Adipocyte (in vitro differentiated cells): ENCODE measurements around the gene DGKI.

Experiments used
- DNase-seq: peaks from one replicate; pipeline ENCODE4 v3.0.0-alpha.2; 2015; ENCODE audit warnings: low read depth
- H3K27me3 ChIP-seq: replicated peaks from 2 replicates; pipeline ENCODE4 v1.7.0; 2013; ENCODE audit warnings: mild to moderate bottlenecking, low read length, moderate library complexity; ENCODE audit not compliant: control insufficient read depth, insufficient read depth
- H3K36me3 ChIP-seq: 2 replicates; pipeline ENCODE4 v1.7.0; 2013; ENCODE audit warnings: low read length, mild to moderate bottlenecking, moderate library complexity; ENCODE audit not compliant: control insufficient read depth, insufficient read depth, severe bottlenecking
- H3K4me1 ChIP-seq: 2 replicates; pipeline ENCODE4 v1.7.0; 2013; ENCODE audit warnings: mild to moderate bottlenecking, low read length, moderate library complexity; ENCODE audit not compliant: control insufficient read depth, insufficient read depth
- H3K4me3 ChIP-seq: 2 replicates; pipeline ENCODE4 v1.7.0; 2013; ENCODE audit warnings: mild to moderate bottlenecking, low read length, moderate library complexity
- H3K9ac ChIP-seq: 2 replicates; pipeline ENCODE4 v1.7.0; 2013; ENCODE audit warnings: mild to moderate bottlenecking, low read length, moderate library complexity
- H3K9me3 ChIP-seq: 2 replicates; pipeline ENCODE4 v1.7.0; 2013; ENCODE audit warnings: mild to moderate bottlenecking, low read length, moderate library complexity; ENCODE audit not compliant: control insufficient read depth

The DGKI gene

DNA sequence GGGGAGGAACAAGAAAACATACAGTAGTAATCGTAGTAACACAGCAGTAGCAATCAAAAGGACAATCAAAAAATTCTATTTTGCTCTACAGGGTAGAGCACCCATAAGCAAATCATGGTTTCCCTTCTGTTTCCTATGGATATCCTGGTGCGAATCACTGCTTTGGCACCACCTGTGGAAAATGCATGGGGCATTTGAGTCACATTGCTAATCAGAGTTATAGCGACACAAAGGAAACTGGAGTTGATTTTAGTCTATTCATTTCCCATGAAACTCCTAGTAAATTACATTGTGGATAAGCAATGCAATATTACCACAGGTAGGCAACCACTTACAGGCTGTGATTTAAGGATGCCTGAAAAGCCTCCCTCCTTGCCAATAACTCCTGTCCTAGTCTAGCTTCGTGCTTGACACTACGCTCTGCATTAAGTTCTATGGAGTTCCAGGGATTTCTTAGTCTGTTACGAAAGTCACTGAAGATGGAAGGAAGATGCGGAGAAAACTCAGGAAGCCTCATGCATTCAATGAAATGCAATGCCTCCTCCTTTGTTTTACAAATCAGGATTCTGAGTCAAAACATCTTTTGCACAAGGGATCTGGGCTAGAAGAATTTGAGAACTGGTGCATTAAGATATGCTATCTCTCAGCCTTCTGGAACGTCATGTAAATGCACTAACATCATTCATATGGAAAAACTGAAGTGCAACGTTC lies 188.4 kb downstream of the DGKI start:
- H3K9ac ChIP-seq, result peak overlapping the region; percentile 75
- H3K36me3 ChIP-seq, result peaks cover 4% of the 10 kb centered on the region
- H3K27me3 ChIP-seq, result no peaks in the 10 kb centered on the region
- no peak overlapping the region for H3K4me3 ChIP-seq
- H3K9me3 ChIP-seq, result no peaks in the 10 kb centered on the region
- H3K4me1 ChIP-seq, result peaks cover 27% of the 10 kb centered on the region
- DNase-seq, result no peak

GRCh38 chr7:137657476-137658189 lies 189.1 kb downstream of the DGKI start:
- H3K9me3 ChIP-seq, result no peaks in the 10 kb centered on the region
- no peak overlapping the region for H3K4me3 ChIP-seq
- peaks cover 33% of the 10 kb centered on the region for H3K4me1 ChIP-seq
- H3K36me3 ChIP-seq, result peaks cover 7% of the 10 kb centered on the region
- H3K9ac ChIP-seq, result peak overlapping the region; percentile 75
- no peaks in the 10 kb centered on the region for H3K27me3 ChIP-seq
- DNase-seq, result no peak

DNA sequence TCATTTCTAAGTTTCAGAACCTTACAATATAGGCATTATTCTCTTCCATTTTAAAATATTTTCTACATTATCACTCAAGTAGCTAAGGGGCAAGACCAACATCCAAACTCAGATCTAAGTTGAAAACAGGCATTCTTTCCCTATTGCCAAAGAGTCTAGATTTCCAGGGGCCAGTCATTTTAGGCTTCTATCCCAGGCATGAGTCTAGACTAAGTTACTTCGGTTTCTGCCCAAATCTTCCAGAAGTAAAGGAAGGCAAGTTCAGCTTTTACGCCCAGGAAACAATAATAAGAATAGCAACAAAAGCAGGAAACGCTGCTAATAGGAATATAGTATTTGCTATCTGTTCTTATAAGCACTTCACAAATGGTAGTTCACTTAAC lies 189.9 kb downstream of the DGKI start:
- H3K27me3 ChIP-seq, result no peaks in the 10 kb centered on the region
- H3K4me1 ChIP-seq, result peaks cover 37% of the 10 kb centered on the region
- peak overlapping the region; percentile 75 for H3K9ac ChIP-seq
- peaks cover 7% of the 10 kb centered on the region for H3K36me3 ChIP-seq
- peak; percentile 15 for DNase-seq
- no peaks in the 10 kb centered on the region for H3K9me3 ChIP-seq
- peak overlapping the region; percentile 28 for H3K4me3 ChIP-seq

DNA sequence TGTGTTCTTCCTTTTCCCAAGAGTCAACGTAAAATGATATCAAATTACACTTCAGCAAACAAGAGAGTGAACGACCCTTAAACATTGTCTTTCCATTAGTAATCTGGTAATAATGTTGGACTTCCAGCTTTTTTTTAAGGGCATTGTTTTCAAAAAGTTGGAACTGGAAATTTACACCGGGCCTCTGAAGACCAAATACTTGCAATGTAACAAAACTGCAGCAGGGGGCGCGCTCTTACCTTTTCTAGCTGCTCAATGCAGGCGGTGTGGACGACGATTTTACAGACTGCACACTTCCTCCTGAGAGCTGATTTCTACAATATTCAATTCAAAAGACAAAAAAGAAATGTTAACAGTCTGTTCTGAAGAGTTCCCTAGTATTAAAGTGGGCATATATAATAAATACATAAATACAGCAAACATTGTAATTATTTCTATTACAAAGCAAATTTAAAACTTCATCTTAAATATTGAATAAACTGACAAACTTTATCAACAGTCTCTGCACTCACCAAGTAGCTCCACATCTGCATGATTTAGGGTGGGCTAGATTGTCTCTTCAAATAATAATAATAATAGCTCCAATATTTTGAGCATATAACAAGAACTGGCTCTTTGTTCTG lies 190.4 kb downstream of the DGKI start:
- Histone ChIP-seq H3K36me3 (peaks cover 7% of the 10 kb centered on the region), H3K4me3 (peak overlapping the region; percentile 28), H3K27me3 (no peaks in the 10 kb centered on the region), H3K4me1 (peaks cover 37% of the 10 kb centered on the region), H3K9ac (peak overlapping the region; percentile 75), H3K9me3 (no peaks in the 10 kb centered on the region)
- peak; percentile 95 for DNase-seq

GRCh38 chr7:137655804-137656203 lies 191.0 kb downstream of the DGKI start:
- Histone ChIP-seq H3K4me1 (peaks cover 37% of the 10 kb centered on the region), H3K4me3 (no peak overlapping the region), H3K9me3 (no peaks in the 10 kb centered on the region), H3K27me3 (no peaks in the 10 kb centered on the region), H3K36me3 (peaks cover 7% of the 10 kb centered on the region), H3K9ac (peak overlapping the region; percentile 75)
- DNase-seq, result no peak

- peaks cover 7% of the 10 kb centered on the region for H3K36me3 ChIP-seq
- H3K27me3 ChIP-seq, result no peaks in the 10 kb centered on the region
- no peak overlapping the region for H3K9ac ChIP-seq
- DNase-seq, result peak; percentile 44
- peaks cover 33% of the 10 kb centered on the region for H3K4me1 ChIP-seq
- no peak overlapping the region for H3K4me3 ChIP-seq
- no peaks in the 10 kb centered on the region for H3K9me3 ChIP-seq
These were observed 194.1 kb downstream of the DGKI start for GRCh38 chr7:137652721-137653120.

GRCh38 chr7:137647905-137648565 lies 198.7 kb downstream of the DGKI start:
- no peak for DNase-seq
- no peaks in the 10 kb centered on the region for H3K27me3 ChIP-seq
- no peak overlapping the region for H3K9ac ChIP-seq
- peaks cover 11% of the 10 kb centered on the region for H3K36me3 ChIP-seq
- H3K4me3 ChIP-seq, result no peak overlapping the region
- H3K9me3 ChIP-seq, result no peaks in the 10 kb centered on the region
- peaks cover 8% of the 10 kb centered on the region for H3K4me1 ChIP-seq

DNA sequence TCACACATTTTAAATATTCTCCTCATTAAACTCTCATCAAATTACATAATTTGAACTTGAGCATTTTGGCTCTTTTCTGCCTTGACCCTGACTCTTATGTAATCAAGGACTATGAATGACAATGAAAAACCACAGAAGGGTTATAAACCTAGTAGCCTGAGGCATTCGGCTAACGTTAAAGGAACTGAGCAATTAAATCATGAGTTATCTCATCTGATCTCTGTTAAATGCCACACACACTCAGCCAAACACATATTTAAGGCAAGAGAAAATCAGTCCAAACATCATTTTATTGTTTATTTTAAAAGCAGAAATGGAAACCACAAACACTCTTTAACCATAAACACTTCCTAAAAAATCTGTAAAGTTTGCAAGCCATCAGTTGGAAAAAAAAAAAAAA lies 204.3 kb downstream of the DGKI start:
- Histone ChIP-seq H3K9ac (no peak overlapping the region), H3K27me3 (no peaks in the 10 kb centered on the region), H3K9me3 (no peaks in the 10 kb centered on the region), H3K4me3 (no peak overlapping the region), H3K4me1 (no peaks in the 10 kb centered on the region), H3K36me3 (peaks cover 11% of the 10 kb centered on the region)
- DNase-seq, result peak; percentile 15

- DNase-seq, result peak; percentile 13
These were observed 204.7 kb downstream of the DGKI start for GRCh38 chr7:137642031-137642430.

GRCh38 chr7:137636376-137636775 lies 210.4 kb downstream of the DGKI start:
- no peak for DNase-seq
- no peaks in the 10 kb centered on the region for H3K9me3 ChIP-seq
- H3K36me3 ChIP-seq, result no peaks in the 10 kb centered on the region
- H3K9ac ChIP-seq, result no peak overlapping the region
- no peak overlapping the region for H3K4me3 ChIP-seq
- no peaks in the 10 kb centered on the region for H3K4me1 ChIP-seq
- H3K27me3 ChIP-seq, result no peaks in the 10 kb centered on the region

More at GRCh38 chr7:137642031-137642430, 204.7 kb downstream of the DGKI start:
- Histone ChIP-seq H3K4me3 (no peak overlapping the region), H3K9ac (no peak overlapping the region), H3K27me3 (no peaks in the 10 kb centered on the region), H3K36me3 (peaks cover 11% of the 10 kb centered on the region), H3K4me1 (no peaks in the 10 kb centered on the region), H3K9me3 (no peaks in the 10 kb centered on the region)

DNA sequence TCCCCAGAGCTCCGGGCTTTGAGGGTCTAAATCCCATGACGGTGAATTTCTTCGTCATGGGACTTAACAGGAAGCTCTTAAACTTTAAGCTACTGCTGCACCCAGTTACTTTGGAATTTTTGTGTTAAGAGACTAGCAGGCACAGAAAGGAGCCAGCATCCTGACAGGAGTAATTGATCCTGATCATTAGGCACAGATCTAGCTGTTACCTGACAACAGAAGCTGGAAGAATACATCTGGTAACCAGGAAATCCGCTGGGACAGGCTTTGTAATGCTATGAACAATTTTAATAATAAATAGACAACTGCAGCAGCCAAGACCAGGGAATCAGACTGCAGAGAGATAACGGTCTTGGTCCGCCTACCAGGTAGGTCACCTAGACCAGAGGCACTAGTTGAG lies 210.9 kb downstream of the DGKI start:
- Histone ChIP-seq H3K4me1 (no peaks in the 10 kb centered on the region), H3K9me3 (no peaks in the 10 kb centered on the region), H3K36me3 (no peaks in the 10 kb centered on the region), H3K27me3 (no peaks in the 10 kb centered on the region), H3K9ac (no peak overlapping the region), H3K4me3 (no peak overlapping the region)
- no peak for DNase-seq
